Smooth muscle cell (in vitro differentiated cells): ENCODE measurements around the gene CHRND. TPM values are rescaled to one million over a fixed set of nuclear protein-coding genes. Genes with fewer than 3 reads are reported as not detected.

Experiments
- DNase-seq: peaks from one replicate; lab custom pipeline; 2025; ENCODE audit not compliant: unreplicated experiment; lab: John Stamatoyannopoulos, UW
- H2AFZ ChIP-seq: fragments of 200-600 bp; sonication (generic); 2 replicates; pipeline ENCODE4 v1.6.0; 2016; ENCODE audit warnings: antibody characterized with exemption, low read depth, mild to moderate bottlenecking
- H3F3A ChIP-seq: fragments of 200-600 bp; sonication (generic); 2 replicates; pipeline ENCODE4 v1.6.0; 2017; ENCODE audit warnings: antibody characterized with exemption, low read depth
- H3K27ac ChIP-seq: fragments of 200-600 bp; sonication (generic); 2 replicates; pipeline ENCODE4 v1.5.1; 2016; ENCODE audit warnings: low read depth, mild to moderate bottlenecking
- H3K27me3 ChIP-seq: fragments of 200-600 bp; sonication (generic); 2 replicates; pipeline ENCODE4 v1.6.1; 2016; ENCODE audit warnings: low read depth, mild to moderate bottlenecking
- H3K36me3 ChIP-seq: fragments of 200-600 bp; sonication (generic); 2 replicates; pipeline ENCODE4 v1.5.1; 2016; ENCODE audit warnings: low read depth
- H3K4me1 ChIP-seq: fragments of 200-600 bp; sonication (generic); 2 replicates; pipeline ENCODE4 v1.5.1; 2016; ENCODE audit warnings: low read depth
- H3K4me2 ChIP-seq: fragments of 200-600 bp; sonication (generic); 2 replicates; pipeline ENCODE4 v1.6.0; 2016; ENCODE audit warnings: mild to moderate bottlenecking
- H3K4me3 ChIP-seq: fragments of 200-600 bp; sonication (generic); 2 replicates; pipeline ENCODE4 v1.5.1; 2016; ENCODE audit warnings: mild to moderate bottlenecking
- H3K79me2 ChIP-seq: fragments of 200-600 bp; sonication (generic); 2 replicates; pipeline ENCODE4 v1.6.0; 2016; ENCODE audit warnings: low read depth, mild to moderate bottlenecking
- H3K9ac ChIP-seq: fragments of 200-600 bp; sonication (generic); 2 replicates; pipeline ENCODE4 v1.6.0; 2016; ENCODE audit warnings: low read depth
- H3K9me3 ChIP-seq: fragments of 200-600 bp; sonication (generic); replicated peaks from 2 replicates; pipeline ENCODE4 v1.5.1; 2016; ENCODE audit warnings: low read depth
- H4K20me1 ChIP-seq: fragments of 200-600 bp; sonication (generic); 2 replicates; pipeline ENCODE4 v1.6.0; 2016; ENCODE audit warnings: low read depth
- CTCF ChIP-seq: fragments of 200-600 bp; sonication (generic); IDR thresholded peaks from 2 replicates; pipeline ENCODE4 v1.5.1; 2017; ENCODE audit warnings: borderline replicate concordance, mild to moderate bottlenecking, antibody characterized with exemption; ENCODE audit not compliant: insufficient read depth, poor library complexity, severe bottlenecking
- WGBS: methylation state at CpG from one replicate; pipeline ENCODE4 v1.1.7; 2016; ENCODE audit warnings: low lambda C conversion rate; 5-methylcytosine and 5-hydroxymethylcytosine counted together
- polyA plus RNA-seq: library from polyadenylated mRNA; unstranded; fragments of >200 nt; fragmentation: Nextera tagmentation; extraction: Ambion mirVana; gene quantifications from 2 replicates; pipeline ENCODE4 v1.2.1, GENCODE V29; 2016
- total RNA-seq: library from RNA; depleted of rRNA; stranded (reverse); fragments of >200 nt; gene quantifications from 2 replicates; pipeline ENCODE4 v1.2.3, GENCODE V29; 2014

The CHRND gene
- total and polyA plus RNA-seq, 2 experiments from 2014 or later = not detected

- Histone ChIP-seq H2AFZ (no peak overlapping the region), H3K27ac (no peak overlapping the region), H3K4me2 (peak overlapping the region; percentile 48), H3K79me2 (no peaks in the 10 kb centered on the region), H3K4me1 (no peaks in the 10 kb centered on the region), H3K9me3 (no peaks in the 10 kb centered on the region), H4K20me1 (no peaks in the 10 kb centered on the region), H3K9ac (no peak overlapping the region), H3F3A (no peaks in the 10 kb centered on the region), H3K36me3 (no peaks in the 10 kb centered on the region), H3K27me3 (peaks cover 83% of the 10 kb centered on the region), H3K4me3 (no peak overlapping the region)
- DNase-seq = no peak
- TF ChIP-seq CTCF = no peak
- 6% methylated on average over 85 of the region's 111 CpGs for WGBS
Observed at GRCh38 chr2:232485757-232486557, 40.0 kb upstream of the CHRND start.

GRCh38 chr2:232486558-232487384 is 39.2 kb upstream of the CHRND start:
- no peak for DNase-seq
- no peaks in the 10 kb centered on the region for H3K36me3 ChIP-seq
- WGBS = 11% methylated on average over 62 of the region's 74 CpGs
- no peak overlapping the region for H3K27ac ChIP-seq
- H3K4me1 ChIP-seq = no peaks in the 10 kb centered on the region
- H4K20me1 ChIP-seq = no peaks in the 10 kb centered on the region
- no peak overlapping the region for H3K9ac ChIP-seq
- no peaks in the 10 kb centered on the region for H3K79me2 ChIP-seq
- H3K27me3 ChIP-seq = peaks cover 80% of the 10 kb centered on the region
- peak overlapping the region; percentile 80 for H3K4me2 ChIP-seq
- no peaks in the 10 kb centered on the region for H3F3A ChIP-seq
- H3K9me3 ChIP-seq = no peaks in the 10 kb centered on the region
- TF ChIP-seq CTCF = no peak
- no peak overlapping the region for H2AFZ ChIP-seq
- peak overlapping the region; percentile 29 for H3K4me3 ChIP-seq

- Histone ChIP-seq H3K27ac (no peak within 1 kb of the TSS), H2AFZ (no peak within 1 kb of the TSS), H3F3A (no peaks in the 10 kb centered on the region), H3K9ac (no peak within 1 kb of the TSS), H3K27me3 (peaks cover 72% of the 10 kb centered on the region), H3K36me3 (no peaks in the 10 kb centered on the region), H3K4me1 (no peaks in the 10 kb centered on the region), H3K4me3 (peak within 1 kb of the TSS; percentile 29), H3K4me2 (peak within 1 kb of the TSS; percentile 80), H3K9me3 (no peaks in the 10 kb centered on the region), H4K20me1 (no peaks in the 10 kb centered on the region), H3K79me2 (no peaks in the 10 kb centered on the region)
- TF ChIP-seq CTCF = no peak
- 5% methylated on average over 40 of the region's 102 CpGs for WGBS
- DNase-seq = no peak
Observed at GRCh38 chr2:232487385-232488096, 38.4 kb upstream of the CHRND start, which contains the start of gene ECEL1. Gene ECEL1 (minus strand): TSS chr2:232487834. CDS start chr2:232486653, 1,181 bp downstream.
